ENCODE measurements around the gene CMKLR1. TPM values are rescaled to one million over a fixed set of nuclear protein-coding genes. Genes with fewer than 3 reads are reported as not detected.

CMKLR1 gene
- polyA plus RNA-seq, 3 donors: 4.3 to 5.4 (median 4.5) TPM

DNA sequence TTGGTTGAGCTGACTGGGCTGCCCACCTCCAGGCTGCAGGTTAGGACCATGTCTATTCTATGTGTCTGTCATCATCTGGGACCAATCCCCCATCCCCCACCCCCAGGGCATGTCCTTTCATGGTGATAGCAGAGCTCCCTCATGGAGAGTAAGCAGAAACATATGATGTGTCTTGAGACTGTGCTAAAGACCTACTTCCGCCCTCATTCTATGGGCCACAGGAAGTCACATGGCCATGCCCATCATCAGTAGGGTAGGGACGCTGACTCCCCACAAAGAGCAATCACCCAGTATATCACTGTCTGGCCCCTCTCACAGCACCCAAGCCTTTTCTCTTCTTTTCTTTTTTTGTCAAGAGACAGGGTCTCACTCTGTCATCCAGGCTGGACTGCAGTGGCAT, 99.7 kb downstream of the CMKLR1 start:
- no peak for DNase-seq (ENCODE audit: low read depth in 3 of 3, low spot score in 2 of 3)

GRCh38 chr12:108238474-108238873, 100.6 kb downstream of the CMKLR1 start:
- DNase-seq (ENCODE audit: low read depth in 3 of 3, low spot score in 2 of 3): no peak

Other genes starting within 250 kb of the CMKLR1 start
- 10 to 100 TPM in 2 of 3 donors, 1 to 10 TPM in 1; 7.8 to 10.7 (median 10.4) TPM for gene WSCD2, start 210.0 kb downstream of the CMKLR1 start, polyA plus RNA-seq (ENCODE audit: insufficient read length in 3 of 3)
- 1 to 10 TPM; 3.4 to 4.1 (median 4.0) TPM for gene FICD, start 176.0 kb upstream of the CMKLR1 start, polyA plus RNA-seq (ENCODE audit: insufficient read length in 3 of 3)
- gene SART3, start 221.9 kb upstream of the CMKLR1 start, polyA plus RNA-seq (ENCODE audit: insufficient read length in 3 of 3): 10 to 100 TPM; 52.9 to 55.7 (median 54.9) TPM
- gene ISCU, start 223.3 kb upstream of the CMKLR1 start, polyA plus RNA-seq (ENCODE audit: insufficient read length in 3 of 3): 100 to 1,000 TPM; 114 to 127 (median 120) TPM